Measurements from ENCODE around the gene ANKS1B. TPM values are rescaled to one million over a fixed set of nuclear protein-coding genes. Genes with fewer than 3 reads are reported as not detected.

Gene ANKS1B
- total RNA-seq, 1 experiment from 2014 or later: 0.61 TPM

DNA sequence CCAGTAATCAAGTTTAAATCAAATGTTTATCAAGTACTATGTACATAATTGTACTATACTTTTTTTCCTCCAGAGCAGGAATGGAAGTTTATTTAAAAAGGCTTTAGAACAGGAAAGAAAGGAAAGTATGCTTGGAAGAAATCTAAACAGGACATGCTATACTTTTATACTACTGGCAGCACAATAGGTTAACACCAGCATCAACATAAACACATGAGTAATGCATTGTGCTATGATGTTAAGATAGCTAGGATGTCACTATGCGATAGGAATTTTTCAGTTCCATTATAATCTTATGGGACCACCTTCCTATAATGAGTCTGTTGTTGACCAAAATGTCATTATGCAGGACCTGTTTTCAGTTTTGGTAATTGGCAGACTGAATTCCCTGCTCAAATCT lies 41.5 kb upstream of the ANKS1B start:
- Histone ChIP-seq H3K36me3 (ENCODE audit: control insufficient read depth, insufficient read depth, low read length) (no peaks in the 10 kb centered on the region), H3K27me3 (replicated peaks; ENCODE audit: control insufficient read depth, insufficient read depth, low read length) (no peaks in the 10 kb centered on the region), H3K9me3 (no peaks in the 10 kb centered on the region), H3K4me3 (ENCODE audit: low read depth, low read length) (no peak overlapping the region), H3K4me1 (no peaks in the 10 kb centered on the region)
- H3K4me1 Mint-ChIP-seq (ENCODE audit: low read depth, unreplicated experiment): no peaks in the 10 kb centered on the region
- ChIA-PET CTCF (no interaction called here), POLR2A (no interaction called here)
- intact Hi-C loops (cut with micrococcal nuclease; ENCODE audit: unreplicated experiment): loop anchor here (10.0 kb wide), 1 partner anchor 211 kb away; no protein-coding TSS in a partner anchor
- H3K4me3 Mint-ChIP-seq (ENCODE audit: unreplicated experiment): no peak overlapping the region
- no TSS peak for BruUV-seq (replicated peaks)
- DNase-seq: no peak
- no peaks in the 10 kb centered on the region for H3K27me3 Mint-ChIP-seq (ENCODE audit: insufficient read depth, unreplicated experiment)
- no peaks in the 10 kb centered on the region for H3K36me3 Mint-ChIP-seq (ENCODE audit: insufficient read depth, unreplicated experiment)
- no peak overlapping the region for H3K27ac Mint-ChIP-seq (ENCODE audit: unreplicated experiment)
- H3K9me3 Mint-ChIP-seq (ENCODE audit: unreplicated experiment): no peaks in the 10 kb centered on the region
- TF ChIP-seq, protein P1, sequence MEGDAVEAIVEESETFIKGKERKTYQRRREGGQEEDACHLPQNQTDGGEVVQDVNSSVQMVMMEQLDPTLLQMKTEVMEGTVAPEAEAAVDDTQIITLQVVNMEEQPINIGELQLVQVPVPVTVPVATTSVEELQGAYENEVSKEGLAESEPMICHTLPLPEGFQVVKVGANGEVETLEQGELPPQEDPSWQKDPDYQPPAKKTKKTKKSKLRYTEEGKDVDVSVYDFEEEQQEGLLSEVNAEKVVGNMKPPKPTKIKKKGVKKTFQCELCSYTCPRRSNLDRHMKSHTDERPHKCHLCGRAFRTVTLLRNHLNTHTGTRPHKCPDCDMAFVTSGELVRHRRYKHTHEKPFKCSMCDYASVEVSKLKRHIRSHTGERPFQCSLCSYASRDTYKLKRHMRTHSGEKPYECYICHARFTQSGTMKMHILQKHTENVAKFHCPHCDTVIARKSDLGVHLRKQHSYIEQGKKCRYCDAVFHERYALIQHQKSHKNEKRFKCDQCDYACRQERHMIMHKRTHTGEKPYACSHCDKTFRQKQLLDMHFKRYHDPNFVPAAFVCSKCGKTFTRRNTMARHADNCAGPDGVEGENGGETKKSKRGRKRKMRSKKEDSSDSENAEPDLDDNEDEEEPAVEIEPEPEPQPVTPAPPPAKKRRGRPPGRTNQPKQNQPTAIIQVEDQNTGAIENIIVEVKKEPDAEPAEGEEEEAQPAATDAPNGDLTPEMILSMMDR (IDR thresholded peaks at IDR 0.05; ENCODE audit: insufficient read depth in 1 of 2, low read depth in 1 of 2, low read length in 1 of 2, severe bottlenecking in 1 of 2, unreplicated experiment in 1 of 2): no peak

DNA sequence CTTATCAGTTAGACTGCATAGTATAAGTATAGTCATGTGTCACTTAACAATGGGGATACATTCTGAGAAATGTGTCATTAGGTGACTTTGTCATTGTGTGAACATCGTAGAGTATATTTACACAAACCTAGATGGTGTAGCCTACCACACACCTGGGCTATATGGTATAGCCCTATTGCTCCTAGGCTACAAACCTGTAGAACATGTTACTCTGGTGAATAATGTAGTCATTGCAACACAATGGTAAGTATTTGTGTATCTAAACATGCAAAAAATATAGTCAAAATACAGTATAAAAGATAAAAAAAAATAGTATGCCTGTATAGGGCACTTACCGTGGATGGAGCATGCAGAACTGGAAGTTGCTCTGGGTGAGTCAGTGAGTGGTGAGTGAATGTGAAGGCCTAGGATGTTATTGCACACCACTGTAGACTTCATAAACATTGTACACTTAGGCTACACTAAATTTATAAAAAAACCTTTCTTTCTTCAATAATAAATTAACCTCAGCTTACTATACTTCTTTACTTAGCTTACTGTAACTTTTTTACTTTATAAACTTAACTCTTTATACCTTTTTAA lies 40.3 kb upstream of the ANKS1B start:
- H3K4me1 ChIP-seq: no peaks in the 10 kb centered on the region
- TF ChIP-seq, protein P1 (IDR thresholded peaks at IDR 0.05; ENCODE audit: insufficient read depth in 1 of 2, low read depth in 1 of 2, low read length in 1 of 2, severe bottlenecking in 1 of 2, unreplicated experiment in 1 of 2): no peak
- H3K4me3 ChIP-seq (ENCODE audit: low read depth, low read length): no peak overlapping the region
- ChIA-PET CTCF (no interaction called here), POLR2A (no interaction called here)
- no peak overlapping the region for H3K4me3 Mint-ChIP-seq (ENCODE audit: unreplicated experiment)
- H3K4me1 Mint-ChIP-seq (ENCODE audit: low read depth, unreplicated experiment): no peaks in the 10 kb centered on the region
- H3K9me3 ChIP-seq: no peaks in the 10 kb centered on the region
- intact Hi-C loops (cut with micrococcal nuclease; ENCODE audit: unreplicated experiment): loop anchor here (10.0 kb wide), 1 partner anchor 210 kb away; no protein-coding TSS in a partner anchor
- no peaks in the 10 kb centered on the region for H3K27me3 Mint-ChIP-seq (ENCODE audit: insufficient read depth, unreplicated experiment)
- DNase-seq: no peak
- H3K27ac Mint-ChIP-seq (ENCODE audit: unreplicated experiment): no peak overlapping the region
- no TSS peak for BruUV-seq (replicated peaks)
- H3K27me3 ChIP-seq (replicated peaks; ENCODE audit: control insufficient read depth, insufficient read depth, low read length): no peaks in the 10 kb centered on the region
- no peaks in the 10 kb centered on the region for H3K36me3 ChIP-seq (ENCODE audit: control insufficient read depth, insufficient read depth, low read length)
- H3K36me3 Mint-ChIP-seq (ENCODE audit: insufficient read depth, unreplicated experiment): no peaks in the 10 kb centered on the region
- no peaks in the 10 kb centered on the region for H3K9me3 Mint-ChIP-seq (ENCODE audit: unreplicated experiment)

DNA sequence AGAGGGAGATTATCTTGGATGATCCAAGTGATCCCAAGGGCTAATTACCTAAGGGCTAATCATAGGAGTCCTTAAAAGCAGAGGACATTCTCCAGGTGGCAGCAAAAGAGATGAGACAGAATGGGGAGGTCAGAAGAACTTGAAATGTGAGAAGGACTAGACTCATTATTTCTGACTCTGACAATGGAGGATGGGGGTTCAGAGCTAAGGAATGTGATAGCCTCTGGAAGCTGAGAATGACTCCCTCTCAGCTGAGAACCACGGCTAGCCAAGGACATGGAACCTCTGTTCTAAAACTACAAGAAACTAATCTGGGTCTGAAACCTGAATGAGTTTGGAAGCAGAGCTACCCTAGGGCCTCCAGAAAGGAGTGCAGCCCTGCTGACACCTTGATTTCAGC lies 35.6 kb upstream of the ANKS1B start:
- Histone ChIP-seq H3K9me3 (no peaks in the 10 kb centered on the region), H3K4me1 (no peaks in the 10 kb centered on the region), H3K4me3 (ENCODE audit: low read depth, low read length) (no peak overlapping the region), H3K36me3 (ENCODE audit: control insufficient read depth, insufficient read depth, low read length) (no peaks in the 10 kb centered on the region), H3K27me3 (replicated peaks; ENCODE audit: control insufficient read depth, insufficient read depth, low read length) (no peaks in the 10 kb centered on the region)
- no peaks in the 10 kb centered on the region for H3K9me3 Mint-ChIP-seq (ENCODE audit: unreplicated experiment)
- no peak overlapping the region for H3K4me3 Mint-ChIP-seq (ENCODE audit: unreplicated experiment)
- H3K36me3 Mint-ChIP-seq (ENCODE audit: insufficient read depth, unreplicated experiment): no peaks in the 10 kb centered on the region
- ChIA-PET CTCF (no interaction called here), POLR2A (no interaction called here)
- no peak for DNase-seq
- TF ChIP-seq, protein P1 (IDR thresholded peaks at IDR 0.05; ENCODE audit: insufficient read depth in 1 of 2, low read depth in 1 of 2, low read length in 1 of 2, severe bottlenecking in 1 of 2, unreplicated experiment in 1 of 2): no peak
- H3K27ac Mint-ChIP-seq (ENCODE audit: unreplicated experiment): no peak overlapping the region
- H3K27me3 Mint-ChIP-seq (ENCODE audit: insufficient read depth, unreplicated experiment): no peaks in the 10 kb centered on the region
- no TSS peak for BruUV-seq (replicated peaks)
- no peaks in the 10 kb centered on the region for H3K4me1 Mint-ChIP-seq (ENCODE audit: low read depth, unreplicated experiment)
- intact Hi-C loops (cut with micrococcal nuclease; ENCODE audit: unreplicated experiment): loop anchor here (10.0 kb wide), 1 partner anchor 206 kb away; no protein-coding TSS in a partner anchor

All from Caco-2 (cell line).